Pulmonary artery endothelial cell (primary cell): ENCODE measurements around the gene ADGRA1. TPM values are rescaled to one million over a fixed set of nuclear protein-coding genes. Genes with fewer than 3 reads are reported as not detected.

Source experiments
- DNase-seq: peaks from one replicate; pipeline ENCODE4 v3.0.0-alpha.2; 2011; ENCODE audit warnings: low read depth, low spot score
- total RNA-seq: library from RNA; depleted of rRNA; stranded (reverse); fragments of >200 nt; gene quantifications from 2 replicates; pipeline ENCODE4 v1.2.3, GENCODE V29; 2014

ADGRA1 gene
- total RNA-seq, 1 donor from 2014 or later, result not detected

- no peak for DNase-seq
Observed at GRCh38 chr10:133056001-133056400, 31.7 kb upstream of the ADGRA1 start.

GRCh38 chr10:133056651-133057178, 31.0 kb upstream of the ADGRA1 start:
- DNase-seq, result no peak

DNA sequence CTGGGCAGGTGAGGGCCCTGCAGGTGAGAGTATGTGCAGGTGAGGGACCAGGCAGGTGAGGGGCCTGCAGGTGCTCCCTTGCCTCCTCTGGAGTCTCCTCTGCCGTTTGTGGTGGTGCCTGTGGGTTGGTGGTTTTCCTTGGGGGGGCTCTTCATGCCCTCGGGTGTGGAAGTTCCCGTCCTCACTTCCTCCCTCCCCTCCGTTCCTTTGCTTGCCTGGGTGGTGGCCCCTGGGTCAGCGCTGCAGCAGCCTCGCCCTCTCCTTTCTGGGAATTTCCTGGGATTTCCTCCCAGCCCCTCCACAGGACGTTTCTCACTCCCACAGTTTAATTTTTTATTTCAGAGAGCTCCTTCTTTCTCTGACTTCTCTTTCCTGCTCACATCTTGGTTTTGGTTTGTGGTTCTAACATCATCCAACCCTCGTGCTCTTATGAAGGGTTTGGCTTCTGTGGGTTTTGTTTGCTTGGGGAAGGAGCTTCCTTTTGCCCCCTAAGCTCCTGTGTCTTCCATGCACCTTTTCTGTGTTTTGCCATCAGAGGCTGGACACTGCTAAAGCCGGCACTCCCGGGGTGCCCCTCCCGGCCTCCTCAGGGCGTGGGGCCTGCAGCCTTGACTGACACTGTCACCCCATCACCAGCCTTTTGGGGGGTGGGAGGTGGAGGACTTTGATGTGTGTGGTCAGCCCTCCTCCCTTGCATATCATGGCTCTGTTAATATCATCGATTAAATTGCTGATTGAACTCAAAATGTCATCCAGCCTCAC, 29.2 kb upstream of the ADGRA1 start:
- no peak for DNase-seq

- no peak for DNase-seq
Observed at GRCh38 chr10:133059093-133059470, 28.6 kb upstream of the ADGRA1 start.

- no peak for DNase-seq
Observed at GRCh38 chr10:133059571-133059970, 28.2 kb upstream of the ADGRA1 start.

DNA sequence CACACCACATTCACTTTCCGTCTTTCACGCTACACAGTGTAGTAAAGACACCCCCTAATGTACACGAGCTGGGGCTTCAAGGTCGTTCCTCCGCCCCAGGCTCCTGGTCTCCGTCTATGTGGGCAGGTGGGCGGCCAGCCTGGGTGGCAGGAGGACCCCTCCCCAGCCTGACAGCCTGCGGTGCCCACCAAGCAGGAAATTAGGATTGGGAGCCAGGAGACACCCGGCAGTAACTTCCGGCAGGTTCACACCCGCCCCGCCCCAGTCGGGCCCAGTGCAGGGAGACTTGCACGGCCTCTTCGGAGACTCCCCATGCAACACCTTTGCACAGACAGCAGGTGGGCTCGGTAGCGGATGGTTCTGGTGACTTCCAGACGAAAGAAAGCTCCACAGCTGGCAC, 27.7 kb upstream of the ADGRA1 start:
- DNase-seq, result no peak

- DNase-seq, result no peak
Observed at GRCh38 chr10:133060466-133060865, 27.3 kb upstream of the ADGRA1 start.

DNA sequence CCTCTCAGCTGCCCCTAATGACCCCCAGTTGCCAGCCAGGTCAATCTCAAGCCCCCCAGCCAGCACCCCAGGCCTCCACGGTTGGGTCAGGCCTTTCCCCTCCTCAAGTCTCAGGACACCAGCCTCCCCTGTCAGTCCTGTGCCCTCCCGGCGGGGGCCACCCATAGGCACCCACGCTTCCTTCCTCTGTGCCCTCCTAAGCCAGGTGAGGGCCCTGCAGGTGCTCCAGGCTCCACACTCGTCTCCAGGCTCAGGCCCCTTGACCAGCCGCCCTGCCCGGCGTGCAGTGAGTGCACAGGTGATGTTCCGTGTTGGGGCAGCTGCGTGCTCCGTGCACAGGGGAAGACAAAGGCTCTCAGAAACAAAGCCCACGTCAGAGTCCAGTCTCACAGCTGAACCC, 26.8 kb upstream of the ADGRA1 start:
- no peak for DNase-seq

DNA sequence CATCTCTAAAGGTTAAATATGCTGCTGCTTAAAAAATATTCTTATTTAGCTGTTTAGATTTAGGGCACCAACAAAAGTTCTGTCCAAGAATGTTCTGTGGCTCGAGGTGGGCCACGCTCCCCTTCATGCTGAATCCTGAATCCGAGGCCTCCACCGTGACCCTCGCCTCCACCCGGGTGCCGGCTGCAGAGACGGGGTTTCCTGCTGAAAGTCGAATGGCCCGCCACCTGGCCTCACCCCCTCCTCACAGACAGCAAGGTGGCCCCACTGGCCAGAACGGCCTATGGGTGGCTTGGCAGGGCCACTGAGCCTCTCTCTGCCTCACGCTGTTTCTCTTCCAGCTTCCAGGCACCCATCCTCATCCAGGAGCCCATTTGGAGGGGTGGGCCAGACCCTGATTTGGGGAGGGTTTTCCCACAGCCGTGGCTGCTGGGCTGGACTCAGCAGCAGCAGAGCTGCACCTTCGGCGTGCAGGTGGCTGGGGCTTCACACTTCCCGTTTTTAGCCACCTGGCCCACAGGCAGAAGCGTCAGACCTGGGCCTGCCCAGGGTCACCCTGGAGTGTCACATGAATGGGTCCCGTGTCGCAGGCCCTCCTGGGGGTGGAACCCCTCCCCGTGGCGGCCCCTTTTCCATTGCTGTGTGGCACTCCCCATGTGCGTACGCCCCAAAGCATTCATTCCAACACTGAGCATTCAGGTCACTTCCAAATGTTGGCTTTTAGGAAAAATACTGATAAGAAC, 26.3 kb upstream of the ADGRA1 start:
- no peak for DNase-seq

DNA sequence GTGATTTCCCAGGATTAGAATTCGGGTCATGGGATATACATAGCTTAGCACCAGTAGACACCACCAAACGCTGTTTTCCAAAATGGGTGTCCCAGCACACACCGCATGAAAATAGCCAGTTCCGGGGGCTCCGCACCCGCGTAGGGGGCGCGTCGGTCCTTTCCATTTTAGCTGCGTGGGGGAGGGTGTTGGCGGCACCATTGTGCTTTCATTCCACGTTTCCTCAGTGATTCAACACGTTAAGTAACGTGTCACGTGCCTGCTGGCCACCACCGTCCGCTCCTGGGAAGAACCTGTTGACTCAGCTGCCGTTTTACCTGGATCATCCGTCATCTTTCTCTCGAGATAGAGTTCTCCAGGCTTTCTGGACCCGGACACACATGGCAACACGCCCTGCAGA, 25.6 kb upstream of the ADGRA1 start:
- DNase-seq, result no peak

DNA sequence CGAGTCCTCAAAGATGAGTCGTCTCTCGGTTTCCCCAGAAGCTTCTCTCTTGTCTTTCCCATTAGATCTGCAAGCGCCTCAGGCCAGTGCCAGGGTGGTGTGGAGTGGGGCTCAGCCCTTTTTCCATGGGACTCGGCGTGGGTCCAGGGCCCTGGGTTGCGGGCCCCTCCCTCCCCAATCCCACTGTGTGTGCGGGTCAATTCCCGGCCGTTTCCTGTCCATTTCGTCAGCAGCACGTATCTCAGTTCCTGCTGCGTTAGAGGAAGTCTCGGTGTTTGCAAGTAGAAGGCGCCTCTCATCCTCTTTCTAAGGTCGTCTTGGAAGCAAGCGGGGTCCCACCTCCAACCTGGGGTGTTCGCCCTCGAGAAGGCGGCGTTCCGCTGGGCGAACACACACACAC, 25.1 kb upstream of the ADGRA1 start:
- DNase-seq, result no peak

- no peak for DNase-seq
Observed at GRCh38 chr10:133067149-133068105, 20.3 kb upstream of the ADGRA1 start.

- DNase-seq, result no peak
Observed at GRCh38 chr10:133068111-133069032, 19.4 kb upstream of the ADGRA1 start.

- no peak for DNase-seq
Observed at GRCh38 chr10:133069033-133069525, 18.6 kb upstream of the ADGRA1 start.

- no peak for DNase-seq
Observed at GRCh38 chr10:133070405-133070804, 17.3 kb upstream of the ADGRA1 start.

DNA sequence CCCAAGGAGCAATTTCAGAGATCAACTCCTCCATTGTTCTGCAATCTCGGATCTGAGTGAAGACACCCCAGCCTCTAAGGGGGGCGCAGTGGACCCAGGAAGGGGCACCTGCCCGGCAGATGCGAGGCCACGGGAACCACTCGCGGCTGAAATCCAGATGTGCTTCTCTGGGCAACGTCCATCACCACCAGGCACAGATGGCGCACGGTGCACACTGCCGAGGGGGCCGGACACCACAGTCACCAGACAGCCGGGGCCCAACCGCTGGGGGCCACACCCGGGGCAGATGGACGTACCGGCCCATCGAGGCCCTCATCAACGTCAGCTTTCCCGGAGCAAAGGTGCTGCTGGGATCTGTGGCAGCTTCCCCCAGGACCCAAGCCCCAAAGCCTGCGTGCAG, 16.9 kb upstream of the ADGRA1 start:
- DNase-seq, result no peak

DNA sequence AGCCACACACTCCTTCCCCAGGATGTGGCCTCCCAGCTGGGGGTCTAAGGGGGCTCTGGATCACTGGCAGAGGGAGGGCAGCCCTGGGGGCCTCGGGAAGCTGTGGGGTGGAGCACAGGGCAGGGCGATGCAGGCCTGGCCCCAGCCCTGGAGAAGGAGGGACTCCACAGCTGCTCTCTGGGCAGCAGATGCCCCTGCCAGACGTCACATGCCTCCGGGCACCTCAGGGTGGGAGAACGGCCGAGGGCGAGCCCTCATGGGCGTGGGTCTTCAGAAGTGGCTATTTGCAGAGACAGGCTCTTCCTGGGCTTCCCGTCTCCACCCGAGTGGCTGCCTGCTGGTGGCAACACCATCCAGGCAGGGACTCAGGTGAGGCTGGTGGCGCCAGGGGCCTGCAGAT, 16.0 kb upstream of the ADGRA1 start:
- no peak for DNase-seq

DNA sequence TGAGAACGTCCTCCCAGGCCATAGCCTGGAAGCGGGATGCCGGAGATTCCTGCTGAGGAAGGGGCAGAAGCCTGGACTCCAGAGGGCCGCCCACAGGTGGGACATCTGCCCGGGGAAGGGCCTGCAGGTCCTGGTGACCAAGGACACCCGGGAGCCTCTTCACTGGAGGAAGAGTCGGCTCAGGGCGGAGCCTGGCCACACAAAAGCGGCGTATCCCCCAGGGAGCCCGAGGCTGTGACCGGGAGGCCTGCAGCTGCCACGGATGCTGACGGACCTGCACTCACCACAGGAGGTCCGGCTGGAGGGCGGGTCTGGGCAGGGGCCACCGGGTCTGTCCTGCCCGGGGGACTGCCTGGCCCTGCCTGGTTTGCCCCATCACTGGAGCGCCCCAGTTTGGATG, 15.5 kb upstream of the ADGRA1 start:
- no peak for DNase-seq

DNA sequence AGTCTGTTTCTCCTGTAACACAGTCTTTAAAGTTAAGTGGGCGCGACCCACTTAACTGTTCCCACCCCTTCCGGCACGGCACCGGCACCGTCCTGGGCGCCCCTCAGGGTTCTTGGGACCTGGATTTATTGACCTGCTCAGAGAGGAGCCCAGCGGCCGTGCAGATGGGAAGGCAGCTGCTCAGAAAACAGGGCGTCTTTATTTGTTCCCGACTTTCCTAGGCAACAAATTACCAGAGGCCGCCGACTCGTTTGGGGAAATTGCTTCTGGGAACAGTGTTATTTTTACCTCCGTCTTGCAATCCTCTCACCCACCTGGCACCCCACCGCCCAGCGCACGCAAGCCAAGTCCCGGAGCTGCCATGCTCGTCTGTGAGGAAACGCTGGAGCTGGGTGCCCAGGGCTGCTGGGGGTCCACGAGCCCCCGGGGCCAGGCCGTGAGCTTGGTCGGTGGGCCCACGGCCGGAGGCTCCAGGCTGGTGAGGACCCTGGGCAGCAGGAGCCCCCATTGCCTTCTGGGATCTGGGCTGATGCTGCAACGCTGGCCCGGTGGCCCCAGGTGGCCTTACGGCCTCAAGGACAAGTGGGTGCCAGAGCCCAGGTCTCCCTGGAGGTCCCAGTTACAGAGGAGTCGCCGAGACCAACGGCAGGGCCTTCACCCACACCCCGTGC, 14.9 kb upstream of the ADGRA1 start:
- no peak for DNase-seq
